Trophoblast cell (in vitro differentiated cells and primary cell): ENCODE measurements around the gene VWA8.

Source experiments
- DNase-seq, 2 donors: peaks; one replicate each; pipeline ENCODE4 v3.0.0-alpha.2; 2016
- H2AFZ ChIP-seq: 2 replicates; pipeline ENCODE4 v1.6.1; 2013; ENCODE audit warnings: low read length, moderate library complexity, mild to moderate bottlenecking; ENCODE audit not compliant: insufficient read depth, poor library complexity
- H2AK5ac ChIP-seq: 2 replicates; pipeline ENCODE4 v1.6.1; 2013; ENCODE audit warnings: mild to moderate bottlenecking, low read length
- H2BK120ac ChIP-seq: 2 replicates; pipeline ENCODE4 v1.6.1; 2013; ENCODE audit warnings: low read length, mild to moderate bottlenecking, moderate library complexity; ENCODE audit not compliant: insufficient read depth, poor library complexity
- H2BK12ac ChIP-seq: 2 replicates; pipeline ENCODE4 v1.6.1; 2013; ENCODE audit warnings: mild to moderate bottlenecking, low read length, moderate library complexity
- H2BK5ac ChIP-seq: 2 replicates; pipeline ENCODE4 v1.6.1; 2013; ENCODE audit warnings: low read length, low read depth, moderate library complexity, mild to moderate bottlenecking; ENCODE audit not compliant: poor library complexity
- H3K14ac ChIP-seq: 2 replicates; pipeline ENCODE4 v1.6.1; 2013; ENCODE audit warnings: mild to moderate bottlenecking, low read length
- H3K18ac ChIP-seq: 2 replicates; pipeline ENCODE4 v1.6.1; 2013; ENCODE audit warnings: mild to moderate bottlenecking, low read length
- H3K23ac ChIP-seq: 2 replicates; pipeline ENCODE4 v1.6.1; 2013; ENCODE audit warnings: low read length
- H3K27ac ChIP-seq: 2 replicates; pipeline ENCODE4 v1.5.1; 2013; ENCODE audit warnings: low read depth, mild to moderate bottlenecking, inconsistent platforms, low read length, moderate library complexity
- H3K27me3 ChIP-seq: 2 replicates; pipeline ENCODE4 v1.6.1; 2013; ENCODE audit warnings: inconsistent platforms, mild to moderate bottlenecking, low read length, moderate library complexity; ENCODE audit not compliant: insufficient read depth
- H3K36me3 ChIP-seq, 2 experiments: 1 replicate in 1 of 2; 2 replicates in 1 of 2; pipeline ENCODE4 v1.6.1; 2013; ENCODE audit warnings: low read length in 2 of 2, mild to moderate bottlenecking in 2 of 2, moderate library complexity in 1 of 2; ENCODE audit not compliant: insufficient read depth in 2 of 2, control insufficient read depth in 1 of 2
- H3K4ac ChIP-seq: 2 replicates; pipeline ENCODE4 v1.6.1; 2013; ENCODE audit warnings: low read depth, mild to moderate bottlenecking, low read length, moderate library complexity
- H3K4me1 ChIP-seq, 2 experiments: 1 replicate in 1 of 2; 2 replicates in 1 of 2; pipeline ENCODE4 v1.6.1; 2013; ENCODE audit warnings: low read length in 2 of 2, mild to moderate bottlenecking in 2 of 2, moderate library complexity in 1 of 2; ENCODE audit not compliant: insufficient read depth in 2 of 2, control insufficient read depth in 1 of 2
- H3K4me2 ChIP-seq: 2 replicates; pipeline ENCODE4 v1.6.1; 2013; ENCODE audit warnings: inconsistent platforms, mild to moderate bottlenecking, low read length, moderate library complexity
- H3K4me3 ChIP-seq: 2 replicates; pipeline ENCODE4 v1.5.1; 2013; ENCODE audit warnings: mild to moderate bottlenecking, low read depth, low read length, inconsistent platforms
- H3K79me1 ChIP-seq: one replicate; pipeline ENCODE4 v1.6.1; 2013; ENCODE audit warnings: low read length
- H3K79me2 ChIP-seq: 2 replicates; pipeline ENCODE4 v1.6.1; 2013; ENCODE audit warnings: low read length, mild to moderate bottlenecking; ENCODE audit not compliant: control insufficient read depth, insufficient read depth, poor library complexity
- H3K9ac ChIP-seq: 2 replicates; pipeline ENCODE4 v1.6.1; 2013; ENCODE audit warnings: mild to moderate bottlenecking, low read length
- H3K9me3 ChIP-seq: 2 replicates; pipeline ENCODE4 v1.6.1; 2013; ENCODE audit warnings: low read depth, mild to moderate bottlenecking, control low read depth, inconsistent platforms, low read length; ENCODE audit not compliant: insufficient read depth
- H4K12ac ChIP-seq: 2 replicates; pipeline ENCODE4 v1.6.1; 2013; ENCODE audit warnings: low read depth, mild to moderate bottlenecking, low read length, moderate library complexity
- H4K8ac ChIP-seq: 2 replicates; pipeline ENCODE4 v1.6.1; 2013; ENCODE audit warnings: low read depth, mild to moderate bottlenecking, low read length, moderate library complexity
- H4K91ac ChIP-seq: one replicate; pipeline ENCODE4 v1.6.1; 2013; ENCODE audit warnings: low read depth, mild to moderate bottlenecking, low read length, moderate library complexity
- WGBS: extraction: QIAGEN DNeasy Blood & Tissue Kit; methylation state at CpG from one replicate; pipeline ENCODE4 v1.1.7; 2013; ENCODE audit warnings: missing lambda C conversion rate; ENCODE audit not compliant: insufficient read length, insufficient coverage; ENCODE audit errors: extremely low coverage; 5-methylcytosine and 5-hydroxymethylcytosine counted together

VWA8 gene

GRCh38 chr13:41561170-41561569, 399.7 kb downstream of the VWA8 start:
- H3K4me2 ChIP-seq, result no peak overlapping the region
- H3K18ac ChIP-seq, result no peak overlapping the region
- H2AFZ ChIP-seq, result no peak overlapping the region
- no peak overlapping the region for H3K23ac ChIP-seq
- no peak overlapping the region for H4K12ac ChIP-seq
- no peaks in the 10 kb centered on the region for H3K79me2 ChIP-seq
- no peaks in the 10 kb centered on the region for H3K36me3 ChIP-seq
- peaks cover 3 to 5% of the 10 kb centered on the region in 2 experiments for H3K4me1 ChIP-seq
- H3K79me1 ChIP-seq, result no peaks in the 10 kb centered on the region
- H3K27ac ChIP-seq, result no peak overlapping the region
- H3K4ac ChIP-seq, result no peak overlapping the region
- H4K8ac ChIP-seq, result no peak overlapping the region
- no peak overlapping the region for H2AK5ac ChIP-seq
- H2BK12ac ChIP-seq, result no peak overlapping the region
- WGBS, result no CpG with 5 or more reads among the region's 4 CpGs
- H4K91ac ChIP-seq, result no peak overlapping the region
- no peaks in the 10 kb centered on the region for H3K9me3 ChIP-seq
- H3K9ac ChIP-seq, result no peak overlapping the region
- DNase-seq, result no peak
- H3K4me3 ChIP-seq, result no peak overlapping the region
- no peaks in the 10 kb centered on the region for H3K27me3 ChIP-seq
- no peak overlapping the region for H2BK5ac ChIP-seq
- H3K14ac ChIP-seq, result no peak overlapping the region
- H2BK120ac ChIP-seq, result no peak overlapping the region

- Histone ChIP-seq H3K27ac (no peak overlapping the region), H4K8ac (no peak overlapping the region), H4K91ac (no peak overlapping the region), H3K4ac (no peak overlapping the region), H2AK5ac (no peak overlapping the region), H3K27me3 (no peaks in the 10 kb centered on the region), H3K18ac (no peak overlapping the region), H3K79me1 (no peaks in the 10 kb centered on the region), H2AFZ (no peak overlapping the region), H3K79me2 (no peaks in the 10 kb centered on the region), H2BK5ac (no peak overlapping the region), H3K4me1 (peaks cover 2 to 3% of the 10 kb centered on the region in 2 experiments), H2BK120ac (no peak overlapping the region), H2BK12ac (no peak overlapping the region), H3K9ac (no peak overlapping the region), H3K4me2 (no peak overlapping the region), H3K23ac (no peak overlapping the region), H3K36me3 (no peaks in the 10 kb centered on the region), H3K9me3 (no peaks in the 10 kb centered on the region), H3K4me3 (no peak overlapping the region), H4K12ac (no peak overlapping the region), H3K14ac (no peak overlapping the region)
- DNase-seq, result no peak
- no CpG with 5 or more reads among the region's 3 CpGs for WGBS
Observed at GRCh38 chr13:41558781-41559560, 401.9 kb downstream of the VWA8 start.

- Histone ChIP-seq H3K4me1 (peaks cover 0 to 3% of the 10 kb centered on the region in 2 experiments), H2BK5ac (no peak overlapping the region), H2BK120ac (no peak overlapping the region), H4K12ac (no peak overlapping the region), H4K91ac (no peak overlapping the region), H3K4ac (no peak overlapping the region), H3K14ac (no peak overlapping the region), H3K36me3 (no peaks in the 10 kb centered on the region), H2BK12ac (no peak overlapping the region), H3K27ac (no peak overlapping the region), H3K4me2 (no peak overlapping the region), H3K79me2 (no peaks in the 10 kb centered on the region), H2AFZ (no peak overlapping the region), H3K4me3 (no peak overlapping the region), H3K9me3 (peaks cover 2% of the 10 kb centered on the region), H4K8ac (no peak overlapping the region), H2AK5ac (no peak overlapping the region), H3K9ac (no peak overlapping the region), H3K79me1 (no peaks in the 10 kb centered on the region), H3K27me3 (no peaks in the 10 kb centered on the region), H3K18ac (no peak overlapping the region), H3K23ac (no peak overlapping the region)
- no CpG with 5 or more reads among the region's 2 CpGs for WGBS
- DNase-seq, result no peak
Observed at GRCh38 chr13:41557719-41558118, 403.2 kb downstream of the VWA8 start.

GRCh38 chr13:41554626-41555386, 406.1 kb downstream of the VWA8 start:
- H3K4me2 ChIP-seq, result no peak overlapping the region
- H3K23ac ChIP-seq, result no peak overlapping the region
- H2BK120ac ChIP-seq, result no peak overlapping the region
- no peaks in the 10 kb centered on the region for H3K27me3 ChIP-seq
- H2BK5ac ChIP-seq, result no peak overlapping the region
- no peak overlapping the region for H4K91ac ChIP-seq
- no peak overlapping the region for H2BK12ac ChIP-seq
- no peaks in the 10 kb centered on the region for H3K36me3 ChIP-seq
- DNase-seq, result no peak
- no peak overlapping the region for H3K14ac ChIP-seq
- H2AK5ac ChIP-seq, result no peak overlapping the region
- H3K27ac ChIP-seq, result no peak overlapping the region
- no peak overlapping the region for H4K12ac ChIP-seq
- no peak overlapping the region for H3K4me3 ChIP-seq
- H3K79me1 ChIP-seq, result no peaks in the 10 kb centered on the region
- no peaks in the 10 kb centered on the region for H3K4me1 ChIP-seq
- H3K9me3 ChIP-seq, result peaks cover 2% of the 10 kb centered on the region
- H3K4ac ChIP-seq, result no peak overlapping the region
- no peaks in the 10 kb centered on the region for H3K79me2 ChIP-seq
- H3K18ac ChIP-seq, result no peak overlapping the region
- H2AFZ ChIP-seq, result no peak overlapping the region
- no peak overlapping the region for H3K9ac ChIP-seq
- H4K8ac ChIP-seq, result no peak overlapping the region
- no CpG with 5 or more reads among the region's 10 CpGs for WGBS
